Measurements from ENCODE around the gene MORN1.

Gene MORN1

DNA sequence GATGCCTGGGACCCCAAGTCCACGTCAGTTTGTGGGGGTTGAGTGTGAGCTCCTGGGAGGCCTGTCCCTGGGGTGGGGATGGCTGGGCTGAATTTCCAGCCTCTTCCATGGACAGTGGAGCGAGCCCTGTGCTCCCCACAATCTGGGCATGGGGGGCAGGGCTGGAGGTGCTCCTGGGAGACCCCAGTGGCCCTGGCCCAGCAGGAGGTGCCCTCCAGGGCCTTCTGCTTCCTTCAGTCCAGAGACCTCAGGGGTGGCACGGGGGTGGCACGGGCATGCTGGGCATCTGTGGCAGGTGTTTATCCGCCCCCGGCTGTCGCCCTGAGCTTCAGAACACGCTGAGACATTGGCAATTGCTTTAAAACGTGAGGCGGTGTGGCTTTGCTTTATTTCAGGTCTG, 40.9 kb downstream of the MORN1 start:
- peak; percentile 17 for DNase-seq

DNA sequence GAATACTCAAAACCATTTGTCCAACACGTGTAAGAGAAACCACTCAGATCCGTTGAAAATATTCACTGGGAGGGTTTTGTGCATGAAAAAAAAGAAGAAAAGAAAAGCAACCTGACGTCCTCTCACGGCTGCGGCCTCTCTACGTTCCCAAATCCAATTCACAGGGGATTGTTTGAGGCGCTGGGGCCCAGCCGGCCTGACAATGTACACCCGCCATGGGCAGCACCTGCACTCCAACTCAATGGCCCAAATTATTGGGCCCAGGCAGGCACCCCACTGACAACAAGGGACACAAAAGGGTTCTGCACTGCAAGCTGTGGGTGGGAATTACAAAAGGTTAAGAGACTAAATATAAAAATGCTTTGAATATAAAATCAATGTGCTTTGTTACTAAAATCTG, 41.5 kb downstream of the MORN1 start:
- DNase-seq, result peak; percentile 17

DNA sequence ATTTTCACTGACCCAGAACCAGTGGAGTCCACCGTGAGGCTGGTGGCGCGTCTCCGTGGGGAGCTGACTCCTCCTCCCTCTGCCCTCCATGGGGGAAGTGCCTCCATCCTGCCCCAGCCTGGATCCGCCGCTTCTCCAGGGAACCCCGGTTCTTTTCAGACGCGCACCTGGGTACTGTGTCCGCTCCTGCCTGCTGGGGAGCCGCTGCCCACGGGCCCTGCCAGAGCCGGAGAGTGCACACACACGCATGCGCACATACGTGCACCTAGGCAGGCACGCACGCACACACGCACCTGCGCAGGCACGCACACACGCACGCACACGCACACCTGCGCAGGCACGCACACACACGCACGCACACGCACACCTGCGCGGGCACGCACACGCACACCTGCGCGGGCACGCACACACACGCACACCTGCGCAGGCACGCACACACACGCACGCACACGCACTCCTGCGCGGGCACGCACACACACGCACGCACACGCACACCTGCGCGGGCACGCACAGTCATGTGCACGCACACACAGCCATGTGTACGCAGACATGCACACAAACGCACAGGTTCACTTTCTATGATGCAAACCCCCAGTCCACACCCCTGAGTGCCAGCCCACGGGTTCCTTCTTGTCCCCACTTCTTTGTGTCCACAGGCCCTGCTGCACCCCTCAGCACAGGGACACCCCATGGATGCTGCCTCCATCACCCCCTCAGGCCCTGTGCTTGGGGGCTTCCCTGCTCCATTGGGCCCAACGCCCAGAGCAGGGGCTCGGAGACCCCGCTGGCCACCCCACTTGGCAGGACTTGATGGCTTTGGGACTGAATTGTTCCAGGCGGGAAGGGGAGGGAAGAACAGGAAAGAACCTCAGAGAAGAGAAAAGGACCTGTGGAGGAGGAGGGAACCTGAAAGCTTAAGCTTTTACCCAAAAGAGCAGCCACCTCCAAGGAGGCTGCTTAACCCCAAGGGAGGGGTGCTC, 42.7 kb downstream of the MORN1 start:
- DNase-seq, result peak; percentile 24

DNA sequence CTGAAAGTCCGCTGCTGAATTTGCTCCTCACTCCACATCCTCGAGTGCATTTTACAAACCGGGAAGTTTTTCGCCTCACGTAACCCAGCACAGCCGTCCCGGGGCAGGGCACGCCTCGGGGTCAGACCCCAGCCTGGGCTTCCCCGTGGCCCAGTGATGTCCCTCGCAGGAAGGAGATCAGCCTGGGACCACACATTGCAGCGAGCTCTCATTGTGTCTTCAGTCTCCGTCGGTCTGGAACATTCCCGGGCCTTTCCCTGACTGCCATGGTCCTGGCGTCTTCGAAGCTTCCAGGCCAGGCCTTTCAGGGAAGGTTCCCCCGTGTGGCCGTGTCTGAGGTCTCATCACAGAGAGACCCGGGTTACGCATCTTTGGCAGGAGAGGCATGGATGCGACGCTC, 43.5 kb downstream of the MORN1 start:
- DNase-seq, result peak; percentile 18

DNA sequence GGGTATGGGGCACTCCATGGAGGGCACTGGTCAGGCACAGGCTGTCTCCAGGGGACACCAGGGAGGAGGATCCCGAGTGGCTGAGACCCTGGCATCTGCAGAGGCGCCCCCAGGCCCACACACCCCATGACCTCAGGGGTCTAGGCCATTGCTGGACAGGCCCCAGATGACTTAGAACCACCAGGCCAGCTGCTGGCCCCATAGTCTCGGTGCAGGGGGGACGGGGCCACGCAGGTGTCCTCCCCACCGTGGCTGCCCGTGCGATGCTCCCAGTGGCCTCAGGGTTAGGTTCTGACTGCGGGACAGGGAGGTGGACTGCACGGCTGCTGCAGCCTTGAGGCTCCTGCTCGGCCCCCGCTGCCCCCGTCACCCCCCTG, 44.0 kb downstream of the MORN1 start:
- peak; percentile 17 for DNase-seq

DNA sequence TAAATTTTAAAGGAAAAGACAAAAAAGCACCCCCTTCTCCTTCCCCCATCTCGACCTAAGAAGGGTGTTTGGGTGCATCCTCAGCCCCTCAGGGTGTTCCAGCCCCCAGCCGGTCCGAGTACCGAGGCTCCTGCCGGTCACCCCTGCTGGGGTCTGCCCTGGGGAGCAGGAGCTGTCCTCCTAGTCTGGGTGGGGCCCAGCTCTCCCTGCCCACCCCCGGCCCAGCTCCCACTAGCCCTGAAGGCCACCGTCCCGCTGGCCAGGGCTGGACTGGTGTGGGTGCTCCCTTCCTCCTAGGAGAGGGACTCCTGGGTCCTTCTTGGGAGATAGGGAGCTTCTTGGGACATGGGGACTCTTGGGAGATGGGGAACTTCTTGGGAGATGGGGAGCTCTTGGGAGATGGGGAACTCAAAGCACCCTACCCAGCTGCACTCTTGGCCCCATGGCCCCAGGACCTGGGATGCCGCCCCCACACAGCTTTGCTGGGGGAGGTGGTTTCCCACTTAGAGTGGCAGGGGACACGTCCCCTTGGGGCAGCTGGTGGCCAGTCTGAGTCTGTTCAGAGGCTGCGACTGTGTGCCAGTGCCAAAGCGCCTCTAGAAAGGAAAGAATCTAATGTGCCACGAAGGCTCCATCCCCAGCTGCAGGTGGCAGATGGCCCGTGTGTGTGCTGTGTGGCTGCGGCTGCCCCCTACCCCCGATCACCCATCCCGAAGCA, 44.5 kb downstream of the MORN1 start:
- peak; percentile 7 for DNase-seq

DNA sequence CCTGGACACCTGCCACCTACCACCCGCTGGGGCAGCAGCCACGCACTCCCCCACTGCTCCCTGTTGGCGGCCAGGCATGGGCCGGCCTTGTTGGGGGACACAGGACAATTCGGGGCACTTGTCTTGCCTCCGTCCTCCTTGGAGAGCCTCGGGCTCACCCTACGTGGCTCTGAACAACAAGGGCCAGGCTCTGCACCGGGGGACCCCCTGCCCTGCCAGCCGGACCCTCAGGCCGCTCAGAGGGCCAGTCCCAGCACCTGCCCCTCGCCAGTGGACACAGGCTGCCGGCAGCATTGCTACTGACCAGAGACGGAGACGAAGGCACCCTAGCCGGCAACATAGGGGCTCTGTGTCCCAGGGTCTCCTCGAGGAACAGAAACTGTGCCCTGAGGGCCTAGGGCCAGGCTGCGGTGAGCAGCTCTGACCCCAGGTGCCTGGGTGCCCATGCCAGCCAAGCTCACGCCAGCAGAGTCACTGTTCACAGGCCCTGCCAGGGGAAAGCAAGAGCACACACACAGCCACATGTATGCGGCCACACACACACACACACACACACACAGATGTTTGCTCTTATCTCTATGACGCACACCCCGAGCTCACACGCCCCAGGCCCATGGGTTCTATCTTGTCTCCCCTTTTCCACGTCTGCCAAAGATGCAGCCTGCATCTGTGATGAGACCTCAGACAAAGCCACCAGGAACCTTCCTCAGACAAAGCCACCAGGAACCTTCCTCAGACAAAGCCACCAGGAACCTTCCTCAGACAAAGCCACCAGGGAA, 45.9 kb downstream of the MORN1 start:
- peak; percentile 14 for DNase-seq

DNA sequence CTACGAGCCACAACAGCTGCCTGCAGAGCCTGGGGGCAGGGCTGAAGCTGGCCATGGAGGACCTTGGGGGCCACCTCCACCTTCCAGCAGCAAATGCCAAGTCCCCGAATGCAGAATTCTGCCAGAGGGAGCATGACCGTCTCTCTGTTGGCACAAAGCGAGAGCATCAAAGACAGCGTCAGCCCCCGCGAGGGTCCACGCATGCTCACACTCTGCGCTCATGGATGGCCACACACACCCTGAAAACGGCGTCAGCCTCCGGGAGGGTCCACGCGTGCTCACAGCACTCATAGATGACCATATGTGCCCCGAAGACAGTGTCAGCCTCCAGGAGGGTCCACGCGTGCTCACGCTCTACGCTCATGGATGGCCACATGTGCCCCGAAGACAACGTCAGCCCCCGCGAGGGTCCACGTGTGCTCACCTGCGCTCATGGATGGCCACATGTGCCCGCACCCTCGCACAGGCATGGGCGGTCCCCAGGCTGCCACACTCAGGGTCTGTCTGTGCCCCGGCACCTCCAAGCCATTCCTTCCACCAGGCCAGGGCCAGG, 46.5 kb downstream of the MORN1 start:
- no peak for DNase-seq

DNA sequence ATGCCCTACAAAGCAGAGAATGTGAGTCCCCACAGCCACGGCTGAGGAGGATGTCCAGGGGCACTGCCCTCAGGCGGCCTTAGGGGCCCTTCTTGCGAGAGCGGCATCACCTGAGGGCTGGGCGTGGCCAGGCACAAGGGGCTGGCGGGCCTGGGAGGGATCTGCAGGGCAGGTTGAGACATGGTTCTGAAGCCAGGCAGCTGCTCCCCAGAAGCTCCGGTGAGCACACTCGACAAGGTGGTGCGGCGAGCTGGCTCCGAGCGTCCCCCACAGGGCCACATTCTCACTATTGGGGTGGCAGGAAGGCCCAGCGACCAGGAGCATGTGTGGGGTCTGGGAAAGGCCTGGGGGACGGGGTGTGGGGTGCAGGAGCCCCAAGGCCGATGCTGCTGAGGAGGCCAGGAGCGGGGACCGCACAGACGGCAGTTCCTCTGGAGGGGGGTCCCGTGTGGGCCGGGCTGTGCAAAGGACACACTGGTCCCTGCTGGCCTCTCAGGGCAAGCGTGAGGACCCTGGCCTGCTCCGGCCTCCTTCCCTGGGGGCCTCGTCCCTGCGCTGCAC, 47.2 kb downstream of the MORN1 start:
- DNase-seq, result no peak

DNA sequence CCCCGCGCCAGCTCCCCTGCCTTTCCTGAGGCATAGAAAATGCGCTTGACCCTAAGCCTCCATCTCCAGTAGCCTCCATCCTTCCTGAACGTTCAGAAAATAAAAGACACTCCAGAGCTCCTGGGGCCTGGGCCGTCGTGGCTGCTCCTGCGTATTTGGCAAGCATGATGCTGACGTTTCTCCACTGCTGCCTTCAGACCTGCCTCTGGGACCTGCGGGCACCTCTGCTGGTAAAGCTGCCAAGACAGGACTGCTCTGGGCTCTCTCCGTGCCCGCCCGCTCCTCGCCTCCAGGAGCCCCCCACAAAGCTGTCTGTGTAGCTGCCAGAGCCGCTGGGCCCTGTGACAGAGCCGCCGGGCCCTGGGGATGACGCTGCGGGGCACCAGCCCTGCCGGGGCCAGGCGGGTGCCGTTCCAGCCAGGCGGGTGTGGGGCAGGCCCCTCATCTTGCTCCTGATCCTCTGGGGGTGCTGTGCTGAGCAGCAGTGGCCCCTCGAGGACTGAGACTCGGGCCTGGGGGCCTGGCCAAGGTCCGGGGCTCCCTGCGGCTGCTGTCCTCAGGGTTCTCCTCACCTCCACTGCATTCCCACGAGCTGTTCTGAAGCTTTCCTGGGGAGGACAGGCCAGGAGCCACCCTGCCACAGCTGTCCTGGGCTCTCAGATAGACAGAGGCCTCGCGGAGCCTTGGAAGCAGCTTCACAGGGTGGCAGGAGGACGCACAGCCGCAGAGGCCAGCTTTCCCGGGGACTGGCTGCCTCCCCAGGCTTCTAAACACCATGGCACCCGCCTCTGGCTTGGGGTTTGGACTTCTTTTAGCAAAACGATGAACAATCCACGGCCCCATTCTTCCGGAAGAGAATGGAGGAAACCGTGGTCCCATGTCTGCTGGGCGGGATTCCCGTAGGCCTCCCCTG, 48.1 kb downstream of the MORN1 start:
- DNase-seq, result no peak

DNA sequence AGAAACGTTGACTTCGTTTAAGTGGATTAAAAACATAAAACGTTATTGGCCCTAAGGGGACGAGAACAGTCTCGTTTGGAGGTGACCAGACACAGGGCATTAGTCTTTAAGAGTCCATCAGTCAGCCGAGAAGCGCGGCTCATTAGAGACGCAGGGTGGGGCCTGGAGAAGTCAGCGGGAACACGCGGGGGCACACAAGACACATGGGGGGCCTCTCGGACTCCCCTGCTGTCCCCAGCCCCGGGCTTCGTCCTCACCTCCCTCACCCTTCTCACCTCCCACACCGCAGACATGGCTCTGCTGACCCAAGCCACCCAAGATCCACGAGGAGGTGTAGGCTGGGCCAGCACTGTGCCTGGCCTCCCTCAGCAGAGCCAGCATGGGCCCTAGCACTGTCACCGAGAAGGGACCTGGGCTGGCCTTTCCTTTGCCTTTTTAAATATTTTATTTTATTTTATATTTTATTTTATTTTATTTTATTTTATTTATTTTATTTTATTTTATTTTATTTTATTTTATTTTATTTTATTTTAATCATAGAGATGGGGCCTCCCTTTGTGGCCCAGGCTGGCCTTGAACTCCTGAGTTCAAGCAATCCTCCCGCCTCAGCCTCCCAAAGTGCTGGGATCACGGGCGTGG, 48.9 kb downstream of the MORN1 start:
- no peak for DNase-seq

DNA sequence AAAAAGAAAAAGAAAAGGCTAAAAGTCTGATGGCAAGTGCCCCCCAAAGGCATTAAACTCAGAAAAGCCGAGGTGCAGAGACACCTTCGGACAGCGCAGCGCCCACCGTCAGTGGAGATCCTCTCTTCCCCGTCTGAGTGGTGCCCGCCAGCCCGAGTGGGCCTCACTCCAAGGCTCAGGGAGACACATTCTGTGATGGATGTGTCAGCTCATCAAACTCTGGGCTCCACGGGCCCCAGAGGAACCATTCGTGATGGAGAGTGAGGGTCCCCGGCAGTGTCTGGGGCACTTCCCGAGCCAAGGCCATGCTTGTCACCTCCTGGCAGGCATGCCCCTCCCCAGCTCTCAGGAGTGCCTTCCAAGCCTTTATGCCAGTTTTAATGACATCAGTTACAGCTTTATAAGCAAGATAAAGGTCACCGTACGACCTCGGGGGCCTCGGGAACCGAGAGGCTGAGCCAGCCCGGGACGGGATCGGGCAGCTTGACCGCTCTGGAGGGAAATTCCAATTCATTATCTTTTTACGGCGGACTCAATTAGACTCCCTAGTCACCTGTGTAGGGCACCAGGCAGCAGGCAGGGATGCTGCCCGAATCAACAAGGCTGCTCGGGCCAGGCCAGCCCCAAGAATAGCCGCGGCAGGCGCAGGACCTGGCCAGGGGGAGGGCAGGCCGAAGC, 49.5 kb downstream of the MORN1 start:
- no peak for DNase-seq

DNA sequence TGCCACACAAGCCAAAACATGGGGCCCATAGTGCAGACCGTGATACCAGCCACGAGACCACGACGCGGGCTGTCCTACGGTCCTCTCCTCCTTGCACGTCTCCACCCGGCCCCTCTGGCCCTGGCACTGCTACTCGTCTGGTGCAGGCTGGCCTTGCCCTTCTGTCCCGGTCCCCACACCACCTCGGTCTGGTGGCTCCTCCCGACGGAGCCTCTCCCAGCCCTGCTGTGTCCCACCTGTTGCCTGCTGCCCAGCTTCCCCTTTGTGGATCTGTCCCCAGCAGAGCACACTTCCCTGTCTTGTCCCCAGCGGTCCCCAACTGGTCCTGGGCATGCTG, 50.5 kb downstream of the MORN1 start:
- DNase-seq, result no peak

DNA sequence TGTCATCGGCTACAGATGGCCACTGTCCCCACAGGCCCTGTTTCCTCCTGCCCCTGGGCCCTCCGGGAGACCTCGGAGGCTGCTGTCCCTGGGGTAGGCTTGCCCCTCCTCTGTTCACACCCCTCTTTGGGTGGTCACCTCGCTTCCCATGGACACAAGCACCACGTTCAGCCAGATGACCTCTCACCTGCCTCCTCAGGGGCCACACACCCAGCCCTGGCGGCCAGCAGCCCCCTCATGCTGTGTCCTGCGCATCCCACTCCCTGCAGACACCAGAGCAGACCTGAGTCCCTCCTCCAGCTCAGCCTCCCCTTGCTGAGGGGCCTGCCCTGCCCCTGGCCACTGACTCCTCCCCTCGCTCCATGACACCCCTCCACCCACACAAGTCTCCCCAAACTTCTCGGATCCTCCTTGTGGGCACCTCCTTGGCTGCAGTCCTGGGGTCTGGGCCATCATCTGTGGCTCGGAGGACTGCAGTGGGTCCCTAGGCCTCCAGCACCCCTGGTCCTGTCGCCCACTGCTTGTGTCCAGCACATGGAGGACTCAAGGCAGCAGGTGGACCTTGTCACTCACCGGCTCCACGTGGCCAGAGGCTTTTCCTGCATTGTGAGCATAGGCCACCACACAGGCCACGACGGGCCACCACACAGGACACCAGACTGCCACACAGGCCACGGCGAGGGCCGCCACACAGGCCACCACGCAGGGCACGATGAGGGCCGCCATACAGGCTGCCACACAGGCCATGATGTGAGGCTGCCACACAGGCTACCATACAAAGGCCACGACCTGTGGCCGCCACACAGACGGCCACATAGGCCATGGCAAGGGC, 51.1 kb downstream of the MORN1 start:
- no peak for DNase-seq

DNA sequence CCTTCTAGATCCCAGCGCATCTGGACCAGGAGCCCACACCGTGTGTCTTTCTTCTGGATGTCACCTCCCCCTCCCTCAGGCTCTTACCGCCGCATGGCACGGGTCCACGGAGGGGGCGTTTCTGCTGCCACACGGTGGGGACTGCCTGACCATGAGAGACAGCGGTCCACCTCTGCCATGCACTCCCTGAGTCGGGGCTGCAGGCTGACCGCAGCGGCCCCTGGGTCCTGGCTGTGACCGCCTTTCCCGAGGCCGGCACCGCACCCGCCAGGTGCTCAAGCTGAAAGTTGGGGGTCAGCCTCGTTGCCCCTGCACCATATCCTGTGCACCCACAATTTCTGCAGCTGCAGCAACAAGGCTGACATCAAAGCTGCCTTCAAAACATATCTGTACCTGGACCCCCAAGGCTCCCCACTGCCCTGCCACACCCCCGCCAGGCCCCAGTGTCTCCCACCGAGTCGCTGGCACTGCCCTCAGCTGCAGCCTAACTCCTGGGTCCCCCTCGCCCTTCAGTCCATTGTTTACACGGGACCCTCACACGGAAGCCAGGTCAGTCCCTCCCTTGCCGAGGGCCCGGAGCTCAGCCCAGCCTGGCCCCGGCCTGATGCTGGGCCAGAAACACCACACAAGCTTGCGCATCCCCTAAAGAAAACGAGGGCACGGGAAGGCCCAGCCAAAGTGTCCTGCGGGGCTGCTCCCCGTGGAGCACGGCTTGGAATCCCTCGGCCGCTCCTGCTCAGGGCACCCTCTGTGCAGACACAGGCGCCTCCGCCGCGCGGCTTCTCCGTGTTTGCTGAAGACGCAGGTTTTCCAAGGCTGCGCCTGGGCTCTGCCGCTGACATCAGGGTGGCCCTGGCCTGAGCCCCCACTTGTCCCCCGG, 51.9 kb downstream of the MORN1 start:
- no peak for DNase-seq

DNA sequence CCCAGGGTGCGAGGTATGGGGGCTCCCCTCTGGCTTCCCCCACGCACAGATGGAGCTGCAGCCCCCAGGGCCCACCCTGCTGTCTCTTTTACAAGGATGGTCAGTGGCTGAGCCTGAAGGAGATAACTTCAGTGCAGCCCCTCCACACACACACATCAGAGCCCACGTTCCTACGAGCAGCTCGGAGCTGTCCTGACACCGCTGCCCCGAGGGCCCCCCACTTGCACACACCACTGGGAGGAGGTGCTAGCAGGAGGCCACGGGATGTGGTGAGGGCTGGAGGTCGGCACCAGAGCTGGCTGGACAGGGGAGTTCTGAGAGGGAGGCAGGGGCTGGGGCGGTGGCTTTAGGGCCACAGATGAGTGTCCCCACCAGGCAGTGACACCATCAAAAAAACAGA, 53.9 kb downstream of the MORN1 start:
- DNase-seq, result no peak

DNA sequence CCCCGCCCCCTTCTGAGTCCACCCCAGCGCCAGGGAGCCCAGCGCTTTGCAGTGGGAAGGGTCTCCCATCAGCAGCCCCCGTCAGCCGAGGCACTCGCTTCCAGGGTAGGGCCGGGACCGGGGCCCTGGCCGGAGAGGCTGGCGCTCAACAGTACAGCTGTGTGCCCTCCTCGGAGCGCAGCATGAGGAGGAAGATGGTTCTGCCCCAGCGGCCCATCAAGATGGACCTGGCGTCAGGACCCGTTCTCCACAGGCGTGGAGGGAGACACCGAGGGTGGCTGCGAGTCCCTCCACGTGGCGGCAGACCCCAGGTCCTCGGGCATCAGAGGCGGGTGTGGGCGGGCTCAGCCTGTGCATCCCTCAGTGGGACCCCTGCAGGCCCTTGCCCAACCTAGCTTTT, 54.3 kb downstream of the MORN1 start:
- DNase-seq, result no peak

DNA sequence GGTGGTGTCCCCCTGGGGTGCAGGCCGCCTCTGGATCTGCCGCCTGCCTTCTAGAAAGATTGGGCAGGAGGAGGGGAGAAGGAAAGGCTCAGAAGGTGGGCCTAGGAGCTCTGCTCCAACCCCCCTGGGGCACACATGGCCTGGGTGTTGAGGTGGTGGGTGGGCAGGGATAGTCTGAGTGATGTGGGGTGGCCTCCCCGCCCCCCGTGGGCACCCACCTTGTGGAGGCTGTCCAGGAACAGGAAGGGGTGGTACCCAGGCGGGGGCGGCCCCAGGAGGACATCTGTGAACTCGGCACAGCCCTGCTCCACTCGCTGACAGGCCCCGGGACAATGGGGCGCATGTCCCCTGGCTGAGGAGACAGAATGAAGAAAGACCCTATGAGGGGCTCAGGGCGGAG, 54.9 kb downstream of the MORN1 start:
- no peak for DNase-seq

All from activated CD4-positive, CD25-positive, alpha-beta regulatory T cell treated with anti-CD3 and anti-CD28 coated beads, Interleukin-2, amount 50 U/mL, for 72 hours (primary cell).